ENCODE data around the gene SH3PXD2A.
"Not testable (repeated sequence)": the region's sequence is repeated elsewhere in the genome, so short reads cannot be mapped to it uniquely, and the experiment has no call there.

The SH3PXD2A gene

GRCh38 chr10:103614306-103615158 lies 240.8 kb downstream of the SH3PXD2A start:
- DNase-seq = no peak

GRCh38 chr10:103613616-103614015 lies 241.8 kb downstream of the SH3PXD2A start:
- DNase-seq = no peak

- DNase-seq = no peak
These were observed 242.7 kb downstream of the SH3PXD2A start for GRCh38 chr10:103612462-103613365.

GRCh38 chr10:103610921-103611511 lies 244.4 kb downstream of the SH3PXD2A start:
- no peak for DNase-seq

DNA sequence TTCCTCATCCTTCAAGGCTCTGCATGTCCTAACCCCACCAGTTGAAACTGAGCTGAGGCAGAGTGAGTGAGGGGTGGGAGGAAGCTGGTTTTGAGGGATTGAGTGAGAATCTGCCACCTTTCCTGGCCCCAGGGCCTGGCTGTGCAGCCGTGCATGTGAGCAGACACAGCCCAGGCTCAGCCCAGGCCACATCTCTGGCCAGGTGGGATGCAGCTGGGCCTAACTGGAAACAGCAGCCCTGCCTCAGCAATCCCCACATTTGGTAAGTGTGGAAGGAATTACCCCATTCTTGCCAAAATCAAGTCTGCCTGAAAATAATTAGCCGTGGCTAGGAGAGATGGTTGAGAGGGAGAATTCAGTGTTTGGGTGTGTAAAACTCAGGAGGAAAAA lies 245.3 kb downstream of the SH3PXD2A start:
- DNase-seq = no peak

- no peak for DNase-seq
These were observed 245.9 kb downstream of the SH3PXD2A start for GRCh38 chr10:103609231-103610082.

GRCh38 chr10:103608056-103608455 lies 247.3 kb downstream of the SH3PXD2A start:
- DNase-seq = not testable (repeated sequence)

DNA sequence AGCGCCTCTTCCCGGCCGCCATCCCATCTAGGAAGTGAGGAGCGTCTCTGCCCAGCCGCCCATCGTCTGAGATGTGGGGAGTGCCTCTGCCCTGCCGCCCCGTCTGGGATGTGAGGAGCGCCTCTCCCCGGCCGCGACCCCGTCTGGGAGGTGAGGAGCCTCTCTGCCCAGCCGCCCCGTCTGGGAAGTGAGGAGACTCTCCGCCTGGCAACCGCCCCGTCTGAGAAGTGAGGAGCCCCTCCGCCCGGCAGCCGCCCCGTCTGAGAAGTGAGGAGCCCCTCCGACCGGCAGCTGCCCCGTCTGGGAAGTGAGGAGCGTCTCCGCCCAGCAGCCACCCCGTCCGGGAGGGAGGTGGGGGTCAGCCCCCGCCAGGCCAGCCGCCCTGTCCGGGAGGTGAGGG lies 248.3 kb downstream of the SH3PXD2A start:
- not testable (repeated sequence) for DNase-seq

- not testable (repeated sequence) for DNase-seq
These were observed 249.3 kb downstream of the SH3PXD2A start for GRCh38 chr10:103606097-103606438.

GRCh38 chr10:103605359-103606096 lies 249.8 kb downstream of the SH3PXD2A start:
- DNase-seq = peak; percentile 48

DNA sequence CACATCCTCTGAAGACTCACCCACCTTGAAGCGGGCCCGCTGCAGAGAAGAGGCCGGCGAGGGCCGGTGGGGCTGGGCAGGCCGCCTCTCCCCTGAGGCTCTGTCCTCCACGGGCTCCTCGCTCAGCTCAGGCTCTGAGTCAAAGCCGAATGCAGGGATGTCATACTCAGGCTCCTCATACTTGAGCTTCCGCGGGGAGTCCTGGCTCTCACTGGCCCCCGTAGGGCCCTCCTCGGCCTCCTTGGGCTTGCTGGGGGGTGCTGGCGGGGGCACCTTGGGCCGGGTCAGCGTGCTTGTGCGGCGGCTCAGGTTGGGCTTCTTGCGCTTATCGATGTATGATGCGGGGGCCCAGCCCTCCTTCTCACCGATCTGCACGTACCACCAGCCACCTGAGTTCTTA lies 252.0 kb downstream of the SH3PXD2A start:
- DNase-seq = no peak

DNA sequence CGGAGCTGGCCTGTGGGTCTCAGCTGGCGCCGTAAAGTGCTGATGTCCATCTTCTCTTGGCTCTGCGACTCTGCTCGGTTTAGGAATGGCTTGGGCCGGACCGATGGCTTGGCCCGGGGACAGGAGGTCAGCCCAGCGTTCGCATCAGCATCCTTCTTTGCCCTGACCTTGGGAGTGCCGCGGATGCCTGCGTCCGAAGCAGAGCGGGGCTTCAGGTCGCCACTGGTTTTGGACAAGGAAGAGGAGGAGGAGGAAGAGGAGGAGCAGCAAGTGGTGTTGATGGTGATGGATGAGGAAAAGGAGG lies 252.6 kb downstream of the SH3PXD2A start:
- no peak for DNase-seq

- DNase-seq = no peak
These were observed 253.1 kb downstream of the SH3PXD2A start for GRCh38 chr10:103602028-103602851.

DNA sequence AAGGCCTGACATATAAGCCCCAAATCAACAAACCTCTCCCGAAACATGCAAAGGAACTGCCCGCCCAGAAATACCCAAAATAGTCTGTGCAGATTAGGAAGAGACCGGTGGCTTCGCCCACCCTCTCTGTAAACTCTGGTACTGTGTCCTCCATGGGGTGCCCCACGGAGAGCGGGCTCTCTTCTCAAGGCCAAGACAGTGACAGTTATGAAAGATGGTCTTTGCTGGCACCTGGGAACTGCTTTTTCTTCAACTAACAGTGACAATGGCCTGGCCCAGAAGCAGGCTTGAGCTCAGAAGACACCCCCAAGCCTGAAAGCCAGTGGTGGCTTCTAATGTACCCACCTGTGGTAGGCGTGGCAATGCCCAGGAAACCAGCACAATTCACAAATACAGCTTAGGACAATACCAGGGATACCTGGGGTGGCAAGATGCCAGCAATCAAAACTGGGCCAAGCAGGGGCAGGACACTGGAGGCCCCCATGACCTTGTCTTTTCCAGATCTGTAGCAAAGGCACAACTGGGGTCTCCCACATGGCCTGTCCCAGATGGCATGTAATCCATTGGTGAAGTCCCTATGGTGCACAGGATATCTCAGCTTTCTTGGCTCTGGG lies 254.3 kb downstream of the SH3PXD2A start:
- no peak for DNase-seq

GRCh38 chr10:103600325-103600724 lies 255.1 kb downstream of the SH3PXD2A start:
- DNase-seq = no peak

DNA sequence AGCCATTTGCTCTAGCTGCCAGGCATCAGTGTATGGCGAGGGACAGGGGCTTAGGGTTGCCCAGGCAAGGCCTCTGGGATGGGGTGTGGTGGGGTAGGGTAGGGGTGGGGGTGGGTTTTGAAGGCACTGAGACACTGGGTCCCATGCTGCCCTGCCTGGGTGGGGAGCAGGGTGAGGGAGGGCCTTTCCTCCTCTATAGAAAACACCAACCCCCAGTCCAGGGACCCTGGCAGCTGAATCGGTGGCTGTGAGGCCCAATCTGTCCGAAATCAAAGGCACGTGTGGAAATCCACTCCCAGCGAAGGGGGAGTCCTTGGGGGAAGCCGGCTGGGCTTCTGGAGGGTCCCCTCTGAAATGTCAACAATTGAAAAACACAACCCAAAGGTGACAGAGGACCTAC lies 255.5 kb downstream of the SH3PXD2A start:
- DNase-seq = no peak

DNA sequence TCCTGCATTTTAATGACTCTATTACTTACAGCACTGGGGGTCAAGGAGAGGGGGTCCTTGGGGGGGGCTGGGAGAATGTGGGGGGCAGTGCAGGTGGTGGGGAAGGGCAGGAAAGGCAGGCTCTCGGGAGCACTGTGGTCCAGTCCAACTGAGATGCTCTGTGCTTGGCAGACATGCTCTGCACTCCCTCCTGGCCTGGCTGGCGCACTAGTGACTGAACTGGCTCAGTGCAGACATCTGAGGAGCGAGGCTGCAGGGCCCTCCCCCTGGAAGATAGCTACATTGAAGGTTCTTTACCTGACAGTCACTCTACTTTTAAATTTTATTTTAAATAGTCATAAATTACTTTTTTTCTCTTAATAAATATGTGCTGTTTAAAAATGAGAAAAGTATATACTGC lies 256.2 kb downstream of the SH3PXD2A start:
- DNase-seq = no peak

- DNase-seq = peak; percentile 82
These were observed 256.7 kb downstream of the SH3PXD2A start for GRCh38 chr10:103598654-103599115.

DNA sequence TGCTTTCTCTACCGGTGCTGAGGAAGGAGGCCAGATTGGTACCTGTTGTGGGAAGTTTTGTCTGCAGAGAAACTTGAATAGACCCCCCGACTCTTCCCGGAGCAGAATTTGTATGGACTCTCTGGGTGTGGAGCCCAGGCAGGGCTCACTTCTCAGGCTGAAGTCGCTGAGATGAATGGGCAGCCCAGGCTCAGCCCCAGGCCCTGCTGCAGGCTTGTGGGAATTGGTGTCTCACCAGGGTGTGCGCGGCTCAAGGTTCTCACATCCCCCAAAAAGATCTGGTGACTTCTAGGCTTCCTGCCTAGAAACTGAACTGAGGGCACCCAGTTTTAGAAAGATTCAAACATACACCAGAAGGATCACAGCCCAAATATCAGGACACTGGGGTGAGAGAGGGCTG lies 258.4 kb downstream of the SH3PXD2A start:
- DNase-seq = no peak

DNA sequence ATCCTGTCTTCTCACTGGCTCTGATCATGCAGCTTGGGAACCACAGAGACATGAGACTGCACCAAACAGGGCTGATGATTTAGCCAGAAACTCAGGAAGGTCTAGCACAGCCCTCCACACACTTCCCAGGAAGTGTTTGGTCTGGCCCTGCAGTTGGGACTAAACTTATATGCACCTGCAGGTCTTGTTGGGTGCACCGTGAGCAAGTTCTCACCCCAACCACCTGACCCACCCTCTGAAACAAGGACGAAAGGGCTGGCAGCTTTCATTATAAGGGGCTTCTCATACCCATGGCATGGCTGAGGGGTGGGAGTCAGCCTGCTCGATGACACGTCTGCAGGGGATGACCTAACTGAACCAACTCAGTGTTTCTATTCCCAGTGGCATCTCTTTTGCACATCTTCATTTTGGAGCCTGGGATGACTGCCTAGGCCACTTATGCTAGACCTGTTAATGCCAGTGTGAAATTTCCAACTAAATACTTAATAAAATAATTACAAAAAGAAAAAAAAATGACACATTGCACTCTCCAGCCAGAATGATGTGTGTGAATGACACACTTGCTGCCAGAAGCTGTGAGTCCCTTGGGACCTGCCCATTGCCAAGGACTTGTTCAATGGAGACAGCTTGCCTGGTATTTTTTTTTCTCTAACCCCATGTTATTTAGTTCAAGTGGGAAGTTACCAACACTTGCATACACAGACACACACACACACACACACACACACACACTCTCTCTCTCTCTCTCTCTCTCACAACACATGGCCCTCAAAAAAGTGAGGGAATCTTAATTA lies 259.2 kb downstream of the SH3PXD2A start:
- peak; percentile 9 for DNase-seq

Measured in NCI-H82 (cell line).